Natural killer cell (primary cell): ENCODE measurements around the gene PDZRN4. TPM values are rescaled to one million over a fixed set of nuclear protein-coding genes. Genes with fewer than 3 reads are reported as not detected.

Experiments used
- ATAC-seq, 3 donors: fragments of 150-1000 bp in 2 of 3; fragments of 200-7000 bp in 1 of 3; cut with Tn5 transposase; 1 replicate in 1 of 3; 2 replicates in 2 of 3; pipeline ENCODE4 v1.10.0; 2021; ENCODE audit warnings: mild to moderate bottlenecking in 2 of 3, moderate library complexity in 2 of 3
- DNase-seq, 2 donors: peaks; one replicate each; pipeline versions ENCODE4 v3.0.0 to v3.0.0-alpha.2; 2013 to 2021; ENCODE audit warnings: mixed read lengths in 1 of 2
- H3K27ac ChIP-seq: one replicate; pipeline ENCODE4 v1.5.1; 2013; ENCODE audit warnings: mild to moderate bottlenecking, low read length
- H3K27me3 ChIP-seq: one replicate; pipeline ENCODE4 v1.6.1; 2013; ENCODE audit warnings: low read length; ENCODE audit not compliant: control insufficient read depth, insufficient read depth
- H3K36me3 ChIP-seq: one replicate; pipeline ENCODE4 v1.6.1; 2013; ENCODE audit warnings: low read length; ENCODE audit not compliant: control insufficient read depth, insufficient read depth
- H3K4me1 ChIP-seq: one replicate; pipeline ENCODE4 v1.6.1; 2013; ENCODE audit warnings: low read length; ENCODE audit not compliant: control insufficient read depth, insufficient read depth
- H3K4me3 ChIP-seq: one replicate; pipeline ENCODE4 v1.5.1; 2013; ENCODE audit warnings: low read length
- H3K9me3 ChIP-seq: one replicate; pipeline ENCODE4 v1.6.1; 2013; ENCODE audit warnings: low read length; ENCODE audit not compliant: control insufficient read depth, insufficient read depth
- H3K27ac Mint-ChIP-seq, 2 donors: one replicate each; pipeline ENCODE4 v1.8.0; 2022; ENCODE audit warnings: mild to moderate bottlenecking in 2 of 2, mixed read lengths in 2 of 2, moderate library complexity in 1 of 2
- H3K27me3 Mint-ChIP-seq, 2 donors: one replicate each; pipeline ENCODE4 v1.8.0; 2022; ENCODE audit warnings: low read depth in 2 of 2, mixed read lengths in 2 of 2
- H3K36me3 Mint-ChIP-seq: one replicate; pipeline ENCODE4 v1.8.0; 2022; ENCODE audit warnings: mixed read lengths
- H3K4me1 Mint-ChIP-seq, 2 donors: one replicate each; pipeline ENCODE4 v1.8.0; 2022; ENCODE audit warnings: mixed read lengths in 2 of 2
- H3K4me3 Mint-ChIP-seq: one replicate; pipeline ENCODE4 v1.8.0; 2022; ENCODE audit warnings: mild to moderate bottlenecking, moderate library complexity, mixed read lengths
- H3K9me3 Mint-ChIP-seq, 2 donors: one replicate each; pipeline ENCODE4 v1.8.0; 2022; ENCODE audit warnings: mixed read lengths in 2 of 2
- CTCF ChIP-seq: fragments of 200-600 bp; IDR thresholded peaks from one replicate; pipeline ENCODE4 v1.8.0; 2022; ENCODE audit warnings: antibody characterized with exemption
- WGBS: methylation state at CpG from one replicate; pipeline ENCODE4 v1.1.7; 2013; ENCODE audit warnings: missing lambda C conversion rate; ENCODE audit not compliant: insufficient coverage; 5-methylcytosine and 5-hydroxymethylcytosine counted together
- intact Hi-C: fragments of 100-400 bp; cut with micrococcal nuclease; formaldehyde crosslinking; loops from one replicate; pipeline ENCODE4 v1.14.2; 2022
- total RNA-seq, 4 donors: library from RNA; stranded (reverse); fragments of 120-200 nt in 1 of 4; gene quantifications; one replicate each; pipeline versions ENCODE4 v1.2.3 to v1.2.4, GENCODE V29; 2013 to 2022

The PDZRN4 gene
- total RNA-seq, 3 donors from 2014 or later (not counting 1 experiment from before 2014, with no cell fraction given) = not detected

- H3K27ac ChIP-seq = no peak overlapping the region
- Mint-ChIP-seq H3K4me1 (no peaks in the 10 kb centered on the region), H3K27me3 (no peaks in the 10 kb centered on the region), H3K36me3 (no peaks in the 10 kb centered on the region), H3K4me3 (no peak overlapping the region), H3K27ac (no peak overlapping the region), H3K9me3 (peaks cover 9 to 15% of the 10 kb centered on the region in 2 donors)
- ATAC-seq (no peak), DNase-seq (no peak)
- no peaks in the 10 kb centered on the region for H3K4me1 ChIP-seq
- TF ChIP-seq CTCF = no peak
- H3K36me3 ChIP-seq = no peaks in the 10 kb centered on the region
- no peak overlapping the region for H3K4me3 ChIP-seq
- H3K9me3 ChIP-seq = no peaks in the 10 kb centered on the region
- intact Hi-C loops = no loop called here
- no peaks in the 10 kb centered on the region for H3K27me3 ChIP-seq
- WGBS = 87% methylated on average over 4 of the region's 4 CpGs
These were observed 231.2 kb downstream of the PDZRN4 start for GRCh38 chr12:41419131-41419893.

GRCh38 chr12:41424651-41425050 lies 236.5 kb downstream of the PDZRN4 start:
- DNase-seq (no peak), ATAC-seq (no peak)
- no peaks in the 10 kb centered on the region for H3K9me3 ChIP-seq
- Mint-ChIP-seq H3K4me3 (no peak overlapping the region), H3K27ac (no peak overlapping the region), H3K27me3 (no peaks in the 10 kb centered on the region), H3K36me3 (no peaks in the 10 kb centered on the region), H3K4me1 (no peaks in the 10 kb centered on the region), H3K9me3 (peaks cover 15% of the 10 kb centered on the region in 2 donors)
- H3K36me3 ChIP-seq = no peaks in the 10 kb centered on the region
- no peaks in the 10 kb centered on the region for H3K4me1 ChIP-seq
- WGBS = no CpG with 5 or more reads among the region's 1 CpG
- H3K4me3 ChIP-seq = no peak overlapping the region
- H3K27me3 ChIP-seq = no peaks in the 10 kb centered on the region
- intact Hi-C loops = no loop called here
- H3K27ac ChIP-seq = no peak overlapping the region
- TF ChIP-seq CTCF = no peak

- Histone ChIP-seq H3K4me1 (no peaks in the 10 kb centered on the region), H3K36me3 (no peaks in the 10 kb centered on the region), H3K27me3 (no peaks in the 10 kb centered on the region), H3K4me3 (no peak overlapping the region), H3K9me3 (no peaks in the 10 kb centered on the region), H3K27ac (no peak overlapping the region)
- H3K4me3 Mint-ChIP-seq = no peak overlapping the region
- 93% methylated on average over 5 of the region's 5 CpGs for WGBS
- TF ChIP-seq CTCF = no peak
- H3K27ac Mint-ChIP-seq = no peak overlapping the region
- no peaks in the 10 kb centered on the region for H3K27me3 Mint-ChIP-seq
- peaks cover 4 to 12% of the 10 kb centered on the region in 2 donors for H3K4me1 Mint-ChIP-seq
- no peaks in the 10 kb centered on the region for H3K36me3 Mint-ChIP-seq
- DNase-seq = no peak
- no peak for ATAC-seq
- H3K9me3 Mint-ChIP-seq = peaks cover 2 to 10% of the 10 kb centered on the region in 2 donors
- intact Hi-C loops = no loop called here
These were observed 245.3 kb downstream of the PDZRN4 start for GRCh38 chr12:41433460-41433859.

GRCh38 chr12:41436076-41436475 lies 248.0 kb downstream of the PDZRN4 start:
- no peak for ATAC-seq
- Mint-ChIP-seq H3K36me3 (no peaks in the 10 kb centered on the region), H3K27me3 (no peaks in the 10 kb centered on the region), H3K4me3 (no peak overlapping the region), H3K27ac (no peak overlapping the region), H3K9me3 (peaks cover 0 to 5% of the 10 kb centered on the region in 2 donors), H3K4me1 (peaks cover 4 to 12% of the 10 kb centered on the region in 2 donors)
- intact Hi-C loops = no loop called here
- DNase-seq = no peak
- Histone ChIP-seq H3K36me3 (no peaks in the 10 kb centered on the region), H3K4me1 (no peaks in the 10 kb centered on the region), H3K4me3 (no peak overlapping the region), H3K9me3 (no peaks in the 10 kb centered on the region), H3K27me3 (no peaks in the 10 kb centered on the region), H3K27ac (no peak overlapping the region)
- 66% methylated on average over 4 of the region's 4 CpGs for WGBS
- TF ChIP-seq CTCF = no peak
